ENCODE results near the gene RNH1. TPM values are rescaled to one million over a fixed set of nuclear protein-coding genes. Genes with fewer than 3 reads are reported as not detected.
A peak's percentile ranks its signal among the peaks of the same experiment; 100 is the strongest.

The RNH1 gene
- total RNA-seq, 1 donor from 2014 or later: 649 TPM

GRCh38 chr11:540583-541432, 33.8 kb upstream of the RNH1 start:
- TF ChIP-seq CTCF (IDR thresholded peaks at IDR 0.05): no peak
- Histone ChIP-seq H3K4me1 (peaks cover 7 to 15% of the 10 kb centered on the region in 2 donors), H3K27me3 (no peaks in the 10 kb centered on the region), H3K36me3 (no peaks in the 10 kb centered on the region), H3K4me3 (no peak overlapping the region), H3K27ac (no peak overlapping the region), H3K9me3 (no peaks in the 10 kb centered on the region)
- intact Hi-C loops (cut with DNase I): no loop called here
- DNase-seq (ENCODE audit: low spot score in 2 of 2): no peak

DNA sequence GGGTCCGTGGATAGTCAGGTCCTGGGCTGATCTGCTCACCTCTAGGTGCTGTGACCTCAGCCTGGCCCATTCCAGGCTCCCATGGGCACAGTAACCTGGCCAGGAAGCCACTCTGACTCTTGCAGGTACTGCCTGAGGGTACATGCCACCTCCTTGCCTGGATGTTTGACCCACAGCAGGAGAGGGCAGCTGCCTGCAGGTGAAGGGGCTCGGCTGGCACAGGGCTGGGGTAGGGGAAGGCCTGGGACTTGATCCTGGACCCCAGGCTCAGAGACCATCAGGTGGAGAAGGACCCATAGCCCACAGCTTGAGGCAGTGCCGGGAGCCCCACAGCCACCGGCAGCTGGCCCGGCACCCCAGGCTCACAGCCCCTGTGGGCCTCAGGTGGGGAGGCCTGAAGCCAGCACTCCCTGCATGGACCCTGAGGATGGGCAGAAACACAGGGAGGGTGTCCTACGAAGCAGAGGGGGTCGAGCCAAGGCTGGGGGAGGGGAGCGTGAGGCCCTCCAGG, 33.0 kb upstream of the RNH1 start:
- Histone ChIP-seq H3K27ac (no peak overlapping the region), H3K4me3 (no peak overlapping the region), H3K36me3 (no peaks in the 10 kb centered on the region), H3K9me3 (no peaks in the 10 kb centered on the region), H3K27me3 (no peaks in the 10 kb centered on the region), H3K4me1 (peaks cover 7 to 15% of the 10 kb centered on the region in 2 donors)
- TF ChIP-seq CTCF (IDR thresholded peaks at IDR 0.05): no peak
- intact Hi-C loops (cut with DNase I): no loop called here
- no peak for DNase-seq (ENCODE audit: low spot score in 2 of 2)

GRCh38 chr11:538431-539051, 31.5 kb upstream of the RNH1 start:
- no peak for DNase-seq (ENCODE audit: low spot score in 2 of 2)
- no peak for TF ChIP-seq CTCF (IDR thresholded peaks at IDR 0.05)
- Histone ChIP-seq H3K4me3 (no peak overlapping the region), H3K36me3 (peaks cover 0 to under 1% of the 10 kb centered on the region in 2 donors), H3K27ac (no peak overlapping the region), H3K27me3 (no peaks in the 10 kb centered on the region), H3K4me1 (peaks cover 13 to 26% of the 10 kb centered on the region in 2 donors), H3K9me3 (no peaks in the 10 kb centered on the region)
- intact Hi-C loops (cut with DNase I): no loop called here

DNA sequence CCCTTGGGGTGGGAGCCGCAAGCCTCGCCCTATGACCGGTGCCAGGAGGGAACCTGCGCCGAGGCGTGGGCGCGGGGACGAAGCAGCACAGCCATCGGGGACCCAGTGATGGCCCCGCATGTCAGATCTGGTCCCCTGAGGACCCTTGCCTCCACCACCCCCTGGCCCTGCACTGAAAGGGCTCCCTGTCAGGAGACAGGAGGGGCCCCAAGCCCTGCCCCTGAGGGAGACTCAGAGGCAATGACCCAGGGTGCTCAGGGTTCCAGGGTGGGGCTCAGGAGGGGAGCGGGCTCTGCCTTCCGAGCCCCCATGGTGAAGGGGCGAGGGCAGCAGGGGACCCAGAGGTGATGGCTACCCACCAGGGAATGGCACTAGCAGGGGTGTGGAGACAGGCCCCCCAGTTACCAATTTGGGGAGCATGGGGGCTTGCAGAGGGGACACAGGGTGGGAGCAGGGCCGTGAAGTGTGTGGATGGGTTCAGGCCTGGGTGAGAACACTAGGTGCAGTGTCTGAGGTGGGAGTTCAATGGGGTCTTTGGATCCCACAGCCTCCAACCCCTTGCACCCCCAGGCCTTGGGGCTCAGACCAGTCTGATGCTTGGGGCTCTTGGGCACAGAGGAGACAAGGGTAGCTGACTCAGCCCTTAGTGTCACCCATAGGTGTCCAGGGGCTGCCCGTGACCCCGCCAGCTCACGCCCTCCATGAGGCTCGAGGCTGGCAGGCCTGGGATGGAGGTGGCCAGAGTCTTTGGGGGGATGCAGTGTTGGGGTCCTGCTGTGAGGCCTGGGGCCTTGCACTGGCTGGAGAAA, 30.8 kb upstream of the RNH1 start:
- Histone ChIP-seq H3K4me1 (peaks cover 13 to 26% of the 10 kb centered on the region in 2 donors), H3K27me3 (no peaks in the 10 kb centered on the region), H3K4me3 (peak overlapping the region; percentile 43 to 94), H3K9me3 (no peaks in the 10 kb centered on the region), H3K27ac (no peak overlapping the region), H3K36me3 (peaks cover 4 to 8% of the 10 kb centered on the region in 2 donors)
- intact Hi-C loops (cut with DNase I): no loop called here
- DNase-seq (ENCODE audit: low spot score in 2 of 2): no peak
- no peak for TF ChIP-seq CTCF (IDR thresholded peaks at IDR 0.05)

DNA sequence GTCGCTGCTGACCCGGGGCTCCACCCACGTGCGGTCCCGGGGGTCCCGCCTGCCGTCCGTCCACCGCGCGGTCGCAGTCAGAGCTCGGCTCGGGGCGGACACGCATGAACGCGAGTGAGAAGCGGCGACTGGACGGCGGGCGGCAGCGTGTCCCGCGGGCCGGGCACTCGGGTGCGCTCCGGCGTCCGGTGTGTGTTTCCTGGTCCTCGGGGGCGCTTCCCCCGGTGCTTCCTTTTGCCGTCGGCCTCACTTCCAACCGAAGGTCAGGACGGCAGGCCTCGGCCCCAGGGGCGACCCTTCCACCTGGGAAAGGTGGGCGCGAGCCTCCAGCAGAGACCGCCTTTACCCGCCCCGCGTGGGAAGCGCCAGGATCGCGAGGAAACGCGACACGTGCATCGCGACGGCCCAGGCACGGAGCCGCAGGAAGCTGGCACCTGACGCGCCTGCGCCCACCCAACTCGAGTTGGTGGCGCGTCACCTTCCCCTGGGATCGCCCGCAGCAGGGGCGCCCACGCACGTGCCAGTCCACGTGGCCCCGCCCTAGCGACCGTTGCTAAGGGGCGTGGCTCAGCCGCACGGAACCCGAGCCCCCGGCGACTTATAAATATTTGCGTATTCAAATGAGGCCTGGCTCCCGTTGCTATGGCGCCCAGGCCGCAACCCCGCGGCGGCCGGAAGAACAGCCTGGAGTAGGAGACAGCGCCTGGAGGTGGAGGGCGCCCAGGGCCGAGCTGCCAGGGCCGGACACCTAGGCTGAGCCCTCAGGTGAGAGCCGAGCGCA, 30.0 kb upstream of the RNH1 start, which contains the start of gene LRRC56:
Gene LRRC56 (plus strand): TSS at position 687 of the 781 bp plus-strand sequence. CDS start 3,158 bp downstream, outside the sequence.
- Histone ChIP-seq H3K27ac (peak within 1 kb of the TSS in 1 of 2 donors; percentile 41), H3K27me3 (no peaks in the 10 kb centered on the region), H3K9me3 (no peaks in the 10 kb centered on the region), H3K4me1 (peaks cover 13 to 26% of the 10 kb centered on the region in 2 donors), H3K4me3 (peak within 1 kb of the TSS; percentile 43 to 94), H3K36me3 (peaks cover 12 to 16% of the 10 kb centered on the region in 2 donors)
- DNase-seq (ENCODE audit: low spot score in 2 of 2): peak; percentile 57 to 90
- peak in 1 of 3 experiments; percentile 3 for TF ChIP-seq CTCF (IDR thresholded peaks at IDR 0.05)
- intact Hi-C loops (cut with DNase I): no loop called here
